GM12865 (cell line): ENCODE results near the gene ADIRF.

Experiments
- DNase-seq: peaks from one replicate; pipeline ENCODE4 v3.0.0; 2010; ENCODE audit warnings: low read depth
- H3K4me3 ChIP-seq: 2 replicates; pipeline ENCODE4 v1.5.1; 2011; ENCODE audit warnings: mild to moderate bottlenecking, low read depth, low read length, control low read depth
- CTCF ChIP-seq: IDR thresholded peaks from 2 replicates; pipeline ENCODE4 v1.5.1; 2011; ENCODE audit warnings: low read length, control low read depth, low read depth, inconsistent platforms; ENCODE audit not compliant: insufficient read depth; ENCODE audit errors: missing control alignments

The ADIRF gene

GRCh38 chr10:86962136-86962980 lies 5.9 kb upstream of the ADIRF start:
- no peak overlapping the region for H3K4me3 ChIP-seq
- DNase-seq, result no peak
- TF ChIP-seq CTCF, result no peak

GRCh38 chr10:86962981-86963310 lies 5.3 kb upstream of the ADIRF start:
- no peak for DNase-seq
- H3K4me3 ChIP-seq, result no peak overlapping the region
- TF ChIP-seq CTCF, result no peak

GRCh38 chr10:86963341-86963919 lies 4.9 kb upstream of the ADIRF start:
- no peak overlapping the region for H3K4me3 ChIP-seq
- no peak for DNase-seq
- no peak for TF ChIP-seq CTCF

GRCh38 chr10:86964061-86964846 lies 4.0 kb upstream of the ADIRF start:
- H3K4me3 ChIP-seq, result no peak overlapping the region
- TF ChIP-seq CTCF, result no peak
- no peak for DNase-seq

GRCh38 chr10:86964847-86965190 lies 3.5 kb upstream of the ADIRF start:
- no peak for DNase-seq
- TF ChIP-seq CTCF, result no peak
- no peak overlapping the region for H3K4me3 ChIP-seq

- no peak for TF ChIP-seq CTCF
- peak overlapping the region; percentile 43 for H3K4me3 ChIP-seq
- DNase-seq, result peak; percentile 74
Measured at GRCh38 chr10:86965986-86966654, 2.2 kb upstream of the ADIRF start.
